RWPE2 (cell line): ENCODE data around the gene ZRANB2.

Experiments
- ATAC-seq: fragments of 200-7000 bp; cut with Tn5 transposase; 3 replicates; pipeline ENCODE4 v1.9.1; 2021; ENCODE audit warnings: low read depth
- DNase-seq: peaks from one replicate; pipeline ENCODE4 v3.0.0-alpha.2; 2020; ENCODE audit warnings: low spot score
- H3K27ac ChIP-seq: fragments of 450-650 bp; 2 replicates; pipeline ENCODE4 v1.5.1; 2017; ENCODE audit warnings: mild to moderate bottlenecking; ENCODE audit not compliant: poor library complexity, severe bottlenecking
- H3K27me3 ChIP-seq: fragments of 250-450 bp; sonication (Bioruptor Pico); 2 replicates; pipeline ENCODE4 v1.5.1; 2021; ENCODE audit warnings: mild to moderate bottlenecking, moderate library complexity; ENCODE audit not compliant: insufficient read depth, poor library complexity, severe bottlenecking
- H3K36me3 ChIP-seq: fragments of 250-450 bp; sonication (Bioruptor Pico); 2 replicates; pipeline ENCODE4 v1.5.1; 2020; ENCODE audit warnings: low read depth, mild to moderate bottlenecking, moderate library complexity
- H3K4me1 ChIP-seq: fragments of 250-450 bp; sonication (Bioruptor Pico); 2 replicates; pipeline ENCODE4 v1.5.1; 2021; ENCODE audit warnings: mild to moderate bottlenecking, moderate library complexity; ENCODE audit not compliant: insufficient read depth, poor library complexity, severe bottlenecking
- H3K4me3 ChIP-seq: fragments of 250-450 bp; sonication (Bioruptor Pico); 2 replicates; pipeline ENCODE4 v1.5.1; 2021; ENCODE audit warnings: mild to moderate bottlenecking, moderate library complexity; ENCODE audit not compliant: severe bottlenecking
- H3K9me3 ChIP-seq: fragments of 250-450 bp; sonication (Bioruptor Pico); 2 replicates; pipeline ENCODE4 v1.5.1; 2021; ENCODE audit warnings: mild to moderate bottlenecking, moderate library complexity; ENCODE audit not compliant: severe bottlenecking
- TF ChIP-seq, protein P1 (sequence below): fragments of 450-650 bp; IDR thresholded peaks from one replicate; pipeline ENCODE4 v1.5.1; 2017; ENCODE audit warnings: mild to moderate bottlenecking, moderate library complexity; ENCODE audit not compliant: poor library complexity, severe bottlenecking

ZRANB2 gene

DNA sequence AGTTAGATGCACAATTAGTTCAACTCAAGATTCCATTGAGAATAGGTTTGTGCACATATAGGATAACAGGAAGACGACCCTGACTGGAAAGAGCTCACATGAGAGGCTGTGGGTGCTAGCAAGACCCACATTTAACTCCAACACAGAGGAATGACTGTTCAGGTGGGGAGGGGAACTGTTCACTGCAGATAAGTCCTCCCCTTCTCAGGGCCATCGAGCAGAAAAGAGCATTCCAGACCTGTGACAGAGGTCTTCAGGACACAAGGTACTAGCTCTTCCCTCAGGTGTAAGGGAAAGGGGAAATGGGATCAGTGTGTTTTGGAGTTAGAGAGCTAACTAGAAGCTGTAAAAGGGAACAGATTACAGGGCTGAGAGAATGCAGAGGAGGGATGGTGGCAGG is 41.9 kb downstream of the ZRANB2 start:
- TF ChIP-seq, protein P1, sequence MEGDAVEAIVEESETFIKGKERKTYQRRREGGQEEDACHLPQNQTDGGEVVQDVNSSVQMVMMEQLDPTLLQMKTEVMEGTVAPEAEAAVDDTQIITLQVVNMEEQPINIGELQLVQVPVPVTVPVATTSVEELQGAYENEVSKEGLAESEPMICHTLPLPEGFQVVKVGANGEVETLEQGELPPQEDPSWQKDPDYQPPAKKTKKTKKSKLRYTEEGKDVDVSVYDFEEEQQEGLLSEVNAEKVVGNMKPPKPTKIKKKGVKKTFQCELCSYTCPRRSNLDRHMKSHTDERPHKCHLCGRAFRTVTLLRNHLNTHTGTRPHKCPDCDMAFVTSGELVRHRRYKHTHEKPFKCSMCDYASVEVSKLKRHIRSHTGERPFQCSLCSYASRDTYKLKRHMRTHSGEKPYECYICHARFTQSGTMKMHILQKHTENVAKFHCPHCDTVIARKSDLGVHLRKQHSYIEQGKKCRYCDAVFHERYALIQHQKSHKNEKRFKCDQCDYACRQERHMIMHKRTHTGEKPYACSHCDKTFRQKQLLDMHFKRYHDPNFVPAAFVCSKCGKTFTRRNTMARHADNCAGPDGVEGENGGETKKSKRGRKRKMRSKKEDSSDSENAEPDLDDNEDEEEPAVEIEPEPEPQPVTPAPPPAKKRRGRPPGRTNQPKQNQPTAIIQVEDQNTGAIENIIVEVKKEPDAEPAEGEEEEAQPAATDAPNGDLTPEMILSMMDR: no peak
- Histone ChIP-seq H3K27me3 (peaks cover 18% of the 10 kb centered on the region), H3K36me3 (no peaks in the 10 kb centered on the region), H3K27ac (no peak overlapping the region), H3K4me3 (no peak overlapping the region), H3K4me1 (no peaks in the 10 kb centered on the region), H3K9me3 (no peaks in the 10 kb centered on the region)
- no peak for ATAC-seq
- no peak for DNase-seq

DNA sequence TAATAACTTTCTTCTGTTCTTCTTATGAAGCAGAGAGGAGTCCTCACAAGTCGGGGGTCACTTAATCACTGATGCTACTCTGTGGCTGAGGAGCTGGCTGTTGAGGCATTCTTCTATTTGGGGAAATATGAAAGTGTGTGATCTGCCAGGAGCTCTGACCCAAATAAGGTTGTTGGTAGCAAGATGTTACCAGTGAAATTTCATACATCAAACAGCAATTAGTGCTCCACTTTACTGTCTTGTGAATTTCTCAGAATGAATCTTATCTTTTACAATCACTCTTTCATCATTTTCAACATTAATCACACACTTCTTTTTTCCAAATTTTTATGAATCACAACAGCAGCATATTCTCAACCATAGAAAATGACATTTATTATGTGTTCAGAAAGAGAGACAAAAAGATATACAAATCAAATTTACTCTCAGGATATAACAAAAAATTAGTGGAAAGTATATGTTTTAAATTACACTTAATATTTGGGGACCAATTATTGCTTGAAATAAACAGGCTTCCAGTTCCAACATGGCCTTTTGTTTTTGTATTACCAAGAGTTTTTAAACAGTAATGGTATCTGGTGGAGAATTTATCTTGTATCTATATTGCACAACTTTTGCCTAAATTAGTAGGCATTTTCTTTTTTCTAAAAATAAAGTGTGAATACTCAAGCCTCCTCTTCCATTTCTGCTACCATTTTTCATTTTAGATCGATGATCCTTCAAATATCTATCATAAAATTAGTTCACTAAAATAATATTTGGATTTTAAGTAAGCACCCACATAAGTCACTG is 42.8 kb downstream of the ZRANB2 start:
- no peaks in the 10 kb centered on the region for H3K36me3 ChIP-seq
- no peak overlapping the region for H3K4me3 ChIP-seq
- H3K9me3 ChIP-seq: no peaks in the 10 kb centered on the region
- no peak overlapping the region for H3K27ac ChIP-seq
- TF ChIP-seq, protein P1: no peak
- H3K27me3 ChIP-seq: peaks cover 17% of the 10 kb centered on the region
- DNase-seq (no peak), ATAC-seq (no peak)
- no peaks in the 10 kb centered on the region for H3K4me1 ChIP-seq

DNA sequence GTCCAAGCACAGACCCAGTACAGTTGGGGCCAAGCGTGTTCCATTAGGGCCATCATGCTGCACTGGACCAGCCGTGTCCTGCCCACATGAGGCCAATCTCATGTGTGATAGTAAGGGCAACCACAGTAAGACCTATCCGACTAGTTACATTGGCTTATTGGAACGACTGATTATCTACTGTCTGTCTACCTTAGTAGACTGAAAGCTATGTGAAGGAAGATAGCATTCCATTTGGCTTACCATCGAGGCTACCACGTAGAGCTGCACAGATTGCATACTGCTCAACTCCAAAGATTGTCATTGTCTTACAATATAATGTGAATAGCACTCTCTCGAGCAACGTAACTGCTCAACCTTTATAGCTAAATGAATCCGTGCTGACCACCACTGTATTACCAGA is 43.8 kb downstream of the ZRANB2 start:
- H3K27me3 ChIP-seq: peaks cover 10% of the 10 kb centered on the region
- H3K9me3 ChIP-seq: no peaks in the 10 kb centered on the region
- no peaks in the 10 kb centered on the region for H3K36me3 ChIP-seq
- no peak overlapping the region for H3K4me3 ChIP-seq
- ATAC-seq (no peak), DNase-seq (no peak)
- TF ChIP-seq, protein P1: no peak
- no peaks in the 10 kb centered on the region for H3K4me1 ChIP-seq
- no peak overlapping the region for H3K27ac ChIP-seq

DNA sequence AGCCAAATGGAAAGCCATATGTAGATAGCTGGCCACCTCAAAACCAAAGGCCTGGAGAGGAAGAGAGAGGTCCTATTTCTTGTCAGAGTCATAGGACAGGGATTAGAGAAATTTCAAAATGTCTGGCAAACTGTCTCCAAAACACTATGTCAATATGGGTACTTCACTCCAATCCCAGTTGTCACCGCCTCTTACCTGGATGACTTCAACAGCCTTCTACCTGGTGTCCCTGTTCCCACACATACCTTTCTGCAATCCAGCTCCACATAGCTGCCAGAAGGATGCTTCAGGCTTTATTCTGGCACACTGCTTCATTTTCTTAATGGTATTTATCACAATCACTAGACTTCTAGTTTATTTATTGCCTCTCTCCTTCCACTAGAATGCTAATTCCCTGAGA is 47.7 kb downstream of the ZRANB2 start:
- ATAC-seq (no peak), DNase-seq (no peak)
- TF ChIP-seq, protein P1: no peak
- H3K27me3 ChIP-seq: peaks cover 39% of the 10 kb centered on the region
- no peaks in the 10 kb centered on the region for H3K9me3 ChIP-seq
- H3K4me1 ChIP-seq: no peaks in the 10 kb centered on the region
- H3K27ac ChIP-seq: no peak overlapping the region
- H3K36me3 ChIP-seq: no peaks in the 10 kb centered on the region
- H3K4me3 ChIP-seq: no peak overlapping the region

DNA sequence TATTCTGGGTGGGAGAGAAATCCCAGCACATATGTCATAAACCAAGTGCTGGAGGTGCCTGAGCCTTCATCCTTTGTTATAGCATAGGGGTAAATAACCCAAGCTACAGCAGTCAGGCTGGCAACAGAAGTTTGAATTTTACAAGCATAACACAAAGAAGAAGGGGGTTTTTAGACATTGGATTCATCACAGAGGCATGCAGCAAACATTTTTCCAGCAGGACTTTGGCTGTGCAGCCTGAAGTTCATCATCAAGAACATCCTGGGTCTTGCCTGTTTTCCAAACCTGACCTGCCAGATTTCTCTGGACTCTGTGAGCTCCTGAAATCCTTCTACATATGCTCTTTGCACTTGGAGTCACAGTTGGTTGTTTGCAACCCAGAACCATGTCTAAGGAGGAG is 49.4 kb downstream of the ZRANB2 start:
- Histone ChIP-seq H3K36me3 (no peaks in the 10 kb centered on the region), H3K27ac (no peak overlapping the region), H3K4me1 (no peaks in the 10 kb centered on the region), H3K4me3 (no peak overlapping the region), H3K27me3 (peaks cover 39% of the 10 kb centered on the region), H3K9me3 (no peaks in the 10 kb centered on the region)
- ATAC-seq (no peak), DNase-seq (no peak)
- TF ChIP-seq, protein P1: no peak
